NCI-H1694 (cell line): ENCODE measurements around the gene UGT2B15.
"Not testable (repeated sequence)": the region's sequence is repeated elsewhere in the genome, so short reads cannot be mapped to it uniquely, and the experiment has no call there.

ENCODE experiments used
- DNase-seq: peaks from one replicate; lab custom pipeline; 2025; lab: John Stamatoyannopoulos, UW

UGT2B15 gene

DNA sequence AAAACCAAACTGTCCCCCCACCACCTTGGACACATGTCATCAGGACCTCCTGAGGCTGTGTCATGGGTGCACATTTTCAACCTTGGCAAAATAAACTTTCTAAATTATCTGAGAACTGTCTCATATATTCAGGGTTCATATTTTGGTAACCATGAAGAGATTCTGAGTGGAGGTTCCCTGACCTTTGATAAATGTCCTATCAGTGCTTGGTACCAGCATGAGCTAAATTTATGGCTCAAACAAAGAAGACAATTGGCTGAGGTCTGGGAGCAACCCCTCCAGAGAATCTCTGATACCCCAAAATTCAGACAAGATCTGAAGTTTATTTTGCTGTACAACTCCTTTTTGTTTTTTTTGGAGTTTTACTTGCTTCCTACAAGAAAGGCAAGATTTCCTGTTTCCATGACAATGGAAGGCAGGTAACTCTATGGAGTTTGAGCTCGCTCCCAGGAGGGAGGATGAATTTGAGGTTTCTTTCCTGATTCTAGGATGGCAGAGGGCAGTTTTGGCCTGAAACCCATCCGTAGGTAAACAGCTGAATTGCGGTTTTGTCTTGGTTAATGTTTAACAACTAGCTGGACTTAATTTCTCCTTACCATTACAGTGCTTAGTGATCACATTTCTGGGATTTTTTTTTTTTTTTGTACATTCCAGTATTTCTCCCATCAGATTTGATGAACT, 14.5 kb downstream of the UGT2B15 start:
- DNase-seq: no peak

DNA sequence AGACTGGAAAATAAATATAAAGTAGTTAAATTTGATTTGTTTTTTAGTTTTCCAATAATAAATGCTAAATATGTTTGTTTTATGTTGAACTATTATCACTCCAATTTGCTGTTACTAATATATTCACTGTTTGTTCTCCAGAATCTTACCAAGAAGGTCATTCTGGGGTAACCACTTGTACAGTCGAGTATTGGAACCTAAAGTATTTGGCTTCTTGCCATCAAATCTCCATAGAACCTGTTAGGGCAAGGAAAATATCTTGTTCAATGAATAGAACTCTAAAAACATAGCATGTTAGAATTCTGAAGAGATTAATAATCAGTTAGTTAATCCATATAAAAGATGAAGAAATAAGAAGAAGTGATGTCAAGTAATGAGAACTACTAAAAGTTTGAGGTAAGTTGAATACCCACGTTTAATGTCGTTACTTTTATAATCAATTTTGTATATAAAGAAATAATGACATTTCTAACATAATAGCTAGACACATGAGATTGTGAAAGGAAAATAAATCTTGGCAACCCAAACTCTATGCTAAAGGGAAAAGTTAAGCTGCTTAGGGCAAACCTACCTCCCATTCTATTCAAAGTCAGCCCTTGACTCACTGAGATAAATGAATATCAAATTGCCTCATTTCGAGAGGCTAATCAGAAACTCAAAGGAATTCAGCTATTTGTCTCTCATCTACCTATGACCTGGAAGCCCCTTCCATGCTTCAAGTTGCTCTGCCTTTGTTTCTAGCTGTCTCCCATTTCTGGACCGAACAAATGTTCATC, 15.3 kb downstream of the UGT2B15 start:
- no peak for DNase-seq

DNA sequence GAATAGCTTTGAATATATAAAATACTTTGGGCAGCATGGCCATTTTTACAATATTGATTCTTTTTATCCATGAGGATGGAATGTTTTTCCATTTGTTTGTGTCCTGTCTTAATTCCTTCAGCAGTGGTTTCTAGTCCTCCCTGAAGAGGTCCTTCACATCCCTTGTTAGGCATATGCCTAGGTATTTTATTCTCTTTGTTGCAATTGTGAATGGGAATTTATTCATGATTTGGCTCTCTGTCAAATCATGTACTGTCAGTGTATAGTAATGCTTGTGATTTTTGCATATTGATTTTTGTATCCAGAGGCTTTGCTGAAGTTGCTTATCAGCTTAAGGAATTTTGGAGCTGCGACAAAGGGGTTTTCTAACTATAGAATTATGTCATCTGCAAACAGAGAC, 18.5 kb downstream of the UGT2B15 start:
- no peak for DNase-seq

DNA sequence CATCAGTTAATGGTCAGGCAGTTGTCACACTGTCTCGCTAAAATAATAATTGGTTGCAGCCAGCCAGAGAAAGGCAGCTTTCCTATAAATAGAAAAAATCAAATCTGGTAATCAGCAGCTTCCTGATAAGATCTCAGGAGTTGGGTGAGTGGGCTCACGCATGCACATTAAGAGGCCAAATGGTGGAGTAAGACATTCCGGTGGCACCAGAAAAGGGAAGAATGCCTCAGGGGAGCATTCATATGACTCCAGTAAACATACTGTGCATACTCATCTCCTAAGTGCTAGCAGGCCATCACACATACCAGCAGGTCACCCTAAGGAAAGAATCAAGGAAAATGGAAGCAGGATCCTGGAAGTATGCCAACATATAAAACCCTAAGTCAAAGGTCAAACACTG, 40.1 kb downstream of the UGT2B15 start:
- no peak for DNase-seq

DNA sequence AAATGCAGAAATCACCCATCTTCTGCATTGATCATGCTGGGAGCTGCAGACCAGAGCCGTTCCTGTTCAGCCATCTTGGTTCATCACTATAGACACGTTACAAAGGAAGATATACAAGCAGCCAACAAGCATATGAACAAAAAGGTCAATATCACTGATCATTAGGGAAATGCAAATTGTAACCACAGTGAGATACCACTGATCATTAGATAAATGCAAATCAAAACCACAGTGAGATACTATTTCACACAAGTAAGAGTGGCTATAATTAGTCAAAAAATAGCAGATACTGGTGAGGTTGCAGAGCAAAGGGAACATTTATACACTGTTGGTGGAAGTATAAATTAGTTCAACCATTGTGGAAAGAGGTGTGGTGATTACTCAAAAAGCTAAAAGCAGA, 47.7 kb downstream of the UGT2B15 start:
- not testable (repeated sequence) for DNase-seq

DNA sequence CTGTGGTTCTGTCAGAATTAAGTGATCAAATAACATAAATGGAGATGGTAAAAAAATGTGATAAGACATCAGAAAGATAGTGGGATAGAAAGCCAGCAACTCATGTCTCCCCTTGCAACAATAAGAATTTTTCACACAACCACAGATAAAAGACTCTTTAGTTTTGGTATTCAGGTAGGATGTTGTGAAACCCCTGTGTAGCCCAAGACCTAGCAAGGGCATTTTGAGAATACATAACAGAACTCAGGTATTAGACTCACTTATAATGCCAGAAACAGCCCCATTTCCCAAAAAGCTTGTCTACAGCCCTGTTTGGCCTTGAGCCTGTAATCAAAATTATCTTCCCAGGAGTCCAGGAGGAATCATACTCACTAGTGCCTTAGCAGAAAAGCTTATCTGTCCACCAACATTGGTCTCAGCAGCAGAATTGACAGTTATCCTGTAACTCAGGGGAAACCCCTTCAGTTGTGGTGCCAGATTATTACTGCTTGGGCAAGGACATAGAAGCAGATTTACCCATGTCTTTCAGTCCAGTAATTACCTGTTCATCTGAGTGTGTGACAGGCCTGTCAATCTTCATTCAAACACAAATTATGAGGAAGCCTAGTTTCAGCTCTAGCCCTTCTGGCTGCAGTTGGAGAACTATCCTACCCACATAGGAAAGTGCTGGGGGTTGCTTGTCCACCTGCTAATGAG, 53.3 kb downstream of the UGT2B15 start:
- no peak for DNase-seq

- DNase-seq: no peak
Measured at GRCh38 chr4:68615699-68616422, 54.6 kb downstream of the UGT2B15 start.

GRCh38 chr4:68613752-68614151, 56.7 kb downstream of the UGT2B15 start:
- no peak for DNase-seq

DNA sequence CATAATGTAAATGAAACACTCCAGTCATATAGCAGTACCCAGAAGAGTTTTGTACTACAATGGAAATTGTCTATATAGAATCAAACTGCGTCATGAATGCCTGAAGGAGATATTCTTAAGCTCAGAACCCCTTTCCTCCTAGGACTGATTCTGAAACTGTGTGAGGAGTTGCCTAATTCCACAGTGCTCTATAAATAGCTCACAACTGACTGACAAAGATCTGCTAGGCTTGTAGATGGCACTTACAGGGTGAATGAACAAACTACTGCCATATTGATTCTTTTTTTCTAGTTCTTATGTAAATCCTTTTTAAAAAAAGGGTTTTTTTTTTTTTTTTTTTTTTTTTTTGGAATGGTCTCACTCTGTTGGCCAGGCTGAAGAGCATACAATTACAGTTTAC, 64.2 kb downstream of the UGT2B15 start:
- DNase-seq: no peak

DNA sequence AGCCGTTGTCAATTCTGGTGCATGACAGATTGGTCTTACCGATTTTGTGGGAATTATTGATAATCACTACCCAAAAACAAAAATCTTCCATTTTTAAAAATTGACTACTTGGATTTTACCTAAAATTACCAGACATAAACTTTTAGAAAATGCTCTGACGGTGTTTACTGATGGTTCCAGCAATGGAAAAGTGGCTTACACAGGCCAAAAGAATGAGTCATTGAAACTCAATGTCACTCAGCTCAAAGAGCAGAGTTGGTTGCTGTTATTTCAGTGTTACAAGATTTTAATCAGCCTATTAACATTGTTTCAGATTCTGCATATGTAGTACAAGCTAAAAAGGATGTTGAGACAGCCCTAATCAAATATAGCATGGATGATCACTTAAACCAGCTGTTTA, 71.3 kb downstream of the UGT2B15 start:
- no peak for DNase-seq

DNA sequence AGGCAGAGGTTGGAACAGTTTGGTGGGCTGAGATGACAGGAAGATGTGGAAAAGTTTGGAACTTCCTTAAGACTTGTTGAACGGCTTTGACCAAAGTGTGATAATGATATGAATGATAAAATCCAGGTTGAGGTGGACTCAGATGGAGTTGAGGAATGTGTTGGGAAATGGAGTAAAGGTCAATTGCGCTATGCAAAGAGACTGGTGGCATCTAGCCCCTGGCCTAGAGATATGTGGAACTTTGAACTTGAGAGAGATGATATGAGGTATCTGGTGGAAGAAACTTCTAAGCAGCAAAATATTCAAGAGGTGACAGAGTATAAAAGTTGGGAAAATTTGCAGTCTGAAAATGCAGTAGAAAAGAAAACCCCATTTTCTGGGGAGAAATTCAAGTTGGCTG, 73.0 kb downstream of the UGT2B15 start:
- DNase-seq: no peak
